Stimulated activated CD4-positive, alpha-beta T cell treated with anti-CD3 and anti-CD28 coated beads, Interleukin-15, amount 100 ng/mL, for 24 hours (primary cell): ENCODE results near the gene RELN.

Experiments
- DNase-seq: peaks from one replicate; pipeline ENCODE4 v3.0.0-alpha.2; 2020

RELN gene

GRCh38 chr7:103777440-103777839 is 212.0 kb downstream of the RELN start:
- DNase-seq, result no peak

- no peak for DNase-seq
Observed at GRCh38 chr7:103773726-103774125, 215.7 kb downstream of the RELN start.

- DNase-seq, result no peak
Observed at GRCh38 chr7:103772171-103772773, 217.2 kb downstream of the RELN start.

GRCh38 chr7:103771294-103771693 is 218.2 kb downstream of the RELN start:
- no peak for DNase-seq

GRCh38 chr7:103766660-103767059 is 222.8 kb downstream of the RELN start:
- DNase-seq, result no peak

GRCh38 chr7:103765901-103766300 is 223.6 kb downstream of the RELN start:
- no peak for DNase-seq

- DNase-seq, result no peak
Observed at GRCh38 chr7:103764901-103765300, 224.6 kb downstream of the RELN start.

GRCh38 chr7:103762877-103763276 is 226.6 kb downstream of the RELN start:
- no peak for DNase-seq

- DNase-seq, result no peak
Observed at GRCh38 chr7:103762065-103762760, 227.2 kb downstream of the RELN start.

GRCh38 chr7:103752995-103753394 is 236.5 kb downstream of the RELN start:
- no peak for DNase-seq

GRCh38 chr7:103751311-103751880 is 238.1 kb downstream of the RELN start:
- no peak for DNase-seq

GRCh38 chr7:103748680-103749079 is 240.8 kb downstream of the RELN start:
- DNase-seq, result no peak

GRCh38 chr7:103735377-103735776 is 254.1 kb downstream of the RELN start:
- DNase-seq, result no peak

GRCh38 chr7:103731169-103731568 is 258.3 kb downstream of the RELN start:
- DNase-seq, result no peak

- no peak for DNase-seq
Observed at GRCh38 chr7:103729026-103729425, 260.4 kb downstream of the RELN start.

- no peak for DNase-seq
Observed at GRCh38 chr7:103727982-103728610, 261.4 kb downstream of the RELN start.

GRCh38 chr7:103719070-103719469 is 270.4 kb downstream of the RELN start:
- DNase-seq, result no peak

- DNase-seq, result no peak
Observed at GRCh38 chr7:103718482-103719061, 270.9 kb downstream of the RELN start.

GRCh38 chr7:103717574-103717973 is 271.9 kb downstream of the RELN start:
- DNase-seq, result no peak

GRCh38 chr7:103715376-103716120 is 273.9 kb downstream of the RELN start:
- no peak for DNase-seq

- DNase-seq, result no peak
Observed at GRCh38 chr7:103714376-103714927, 275.0 kb downstream of the RELN start.

- no peak for DNase-seq
Observed at GRCh38 chr7:103712991-103713778, 276.3 kb downstream of the RELN start.
